ENCODE data around the gene ADAMTS2.
"Not testable (repeated sequence)": the region's sequence is repeated elsewhere in the genome, so short reads cannot be mapped to it uniquely, and the experiment has no call there.

Gene ADAMTS2

GRCh38 chr5:179325296-179326031 is 19.8 kb downstream of the ADAMTS2 start:
- DNase-seq (ENCODE audit: extremely low spot score): no peak

GRCh38 chr5:179324760-179325295 is 20.4 kb downstream of the ADAMTS2 start:
- CTCF ChIA-PET: interaction anchor here (0.6 kb wide), 1 partner anchor 9 kb away, joined by 3 read pairs; no protein-coding TSS in a partner anchor
- no peak for DNase-seq (ENCODE audit: extremely low spot score)
- TF ChIP-seq SP1 (IDR thresholded peaks at IDR 0.05): no peak
- no peak for TF ChIP-seq TARDBP (IDR thresholded peaks at IDR 0.05)
- TF ChIP-seq ZNF384 (IDR thresholded peaks at IDR 0.05): no peak
- TF ChIP-seq HDGF (IDR thresholded peaks at IDR 0.05; ENCODE audit: borderline replicate concordance): no peak
- no peak for TF ChIP-seq FOXK2 (IDR thresholded peaks at IDR 0.05)
- TF ChIP-seq ELF4 (IDR thresholded peaks at IDR 0.05): no peak
- TF ChIP-seq, protein P1, sequence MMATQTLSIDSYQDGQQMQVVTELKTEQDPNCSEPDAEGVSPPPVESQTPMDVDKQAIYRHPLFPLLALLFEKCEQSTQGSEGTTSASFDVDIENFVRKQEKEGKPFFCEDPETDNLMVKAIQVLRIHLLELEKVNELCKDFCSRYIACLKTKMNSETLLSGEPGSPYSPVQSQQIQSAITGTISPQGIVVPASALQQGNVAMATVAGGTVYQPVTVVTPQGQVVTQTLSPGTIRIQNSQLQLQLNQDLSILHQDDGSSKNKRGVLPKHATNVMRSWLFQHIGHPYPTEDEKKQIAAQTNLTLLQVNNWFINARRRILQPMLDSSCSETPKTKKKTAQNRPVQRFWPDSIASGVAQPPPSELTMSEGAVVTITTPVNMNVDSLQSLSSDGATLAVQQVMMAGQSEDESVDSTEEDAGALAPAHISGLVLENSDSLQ (IDR thresholded peaks at IDR 0.05): no peak
- TF ChIP-seq ARNT (IDR thresholded peaks at IDR 0.05): no peak
- TF ChIP-seq SUZ12 (IDR thresholded peaks at IDR 0.05): no peak
- no peak for TF ChIP-seq FOXA1 (IDR thresholded peaks at IDR 0.05)
- no peak for TF ChIP-seq L3MBTL2 (conservative IDR thresholded peaks at IDR 0.05)
- no peak for TF ChIP-seq FOXM1 (IDR thresholded peaks at IDR 0.05; ENCODE audit: borderline replicate concordance)
- POLR2A ChIA-PET: no interaction called here

More at GRCh38 chr5:179325296-179326031, 19.8 kb downstream of the ADAMTS2 start:
- POLR2A ChIA-PET: no interaction called here
- CTCF ChIA-PET: interaction anchor here (0.6 kb wide), 1 partner anchor 10 kb away, joined by 3 read pairs; no protein-coding TSS in a partner anchor
- TF ChIP-seq, protein P1 (IDR thresholded peaks at IDR 0.05): no peak
- TF ChIP-seq NFRKB (IDR thresholded peaks at IDR 0.05) (no peak), FOXK2 (IDR thresholded peaks at IDR 0.05) (no peak), CTBP1 (IDR thresholded peaks at IDR 0.05; ENCODE audit: borderline replicate concordance) (no peak), LEF1 (IDR thresholded peaks at IDR 0.05; ENCODE audit: borderline replicate concordance) (no peak), ZNF384 (IDR thresholded peaks at IDR 0.05) (no peak), FOXA1 (IDR thresholded peaks at IDR 0.05) (no peak), ELF4 (IDR thresholded peaks at IDR 0.05) (no peak), L3MBTL2 (conservative IDR thresholded peaks at IDR 0.05) (no peak), FOXM1 (IDR thresholded peaks at IDR 0.05; ENCODE audit: borderline replicate concordance) (no peak), SUZ12 (IDR thresholded peaks at IDR 0.05) (no peak)

DNA sequence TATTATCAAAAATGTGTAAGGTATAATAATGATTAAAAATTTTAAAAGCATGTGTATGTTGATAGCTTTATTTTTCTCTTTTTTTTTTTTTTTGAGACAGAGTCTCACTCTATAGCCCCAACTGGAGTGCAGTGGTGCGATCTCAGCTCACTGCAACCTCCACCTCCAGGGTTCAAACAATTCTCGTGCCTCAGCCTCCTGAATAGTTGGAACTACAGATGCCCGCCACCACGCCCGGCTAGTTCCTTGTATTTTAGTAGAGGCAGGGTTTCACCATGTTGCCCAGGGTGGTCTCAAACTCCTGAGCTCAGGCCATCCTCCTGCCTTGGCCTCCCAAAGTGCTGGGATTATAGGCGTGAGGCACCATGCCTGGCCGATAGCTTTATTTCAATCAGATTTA is 20.9 kb downstream of the ADAMTS2 start:
- CTCF ChIA-PET; DNase-seq (ENCODE audit: extremely low spot score); POLR2A ChIA-PET: not testable (repeated sequence)

DNA sequence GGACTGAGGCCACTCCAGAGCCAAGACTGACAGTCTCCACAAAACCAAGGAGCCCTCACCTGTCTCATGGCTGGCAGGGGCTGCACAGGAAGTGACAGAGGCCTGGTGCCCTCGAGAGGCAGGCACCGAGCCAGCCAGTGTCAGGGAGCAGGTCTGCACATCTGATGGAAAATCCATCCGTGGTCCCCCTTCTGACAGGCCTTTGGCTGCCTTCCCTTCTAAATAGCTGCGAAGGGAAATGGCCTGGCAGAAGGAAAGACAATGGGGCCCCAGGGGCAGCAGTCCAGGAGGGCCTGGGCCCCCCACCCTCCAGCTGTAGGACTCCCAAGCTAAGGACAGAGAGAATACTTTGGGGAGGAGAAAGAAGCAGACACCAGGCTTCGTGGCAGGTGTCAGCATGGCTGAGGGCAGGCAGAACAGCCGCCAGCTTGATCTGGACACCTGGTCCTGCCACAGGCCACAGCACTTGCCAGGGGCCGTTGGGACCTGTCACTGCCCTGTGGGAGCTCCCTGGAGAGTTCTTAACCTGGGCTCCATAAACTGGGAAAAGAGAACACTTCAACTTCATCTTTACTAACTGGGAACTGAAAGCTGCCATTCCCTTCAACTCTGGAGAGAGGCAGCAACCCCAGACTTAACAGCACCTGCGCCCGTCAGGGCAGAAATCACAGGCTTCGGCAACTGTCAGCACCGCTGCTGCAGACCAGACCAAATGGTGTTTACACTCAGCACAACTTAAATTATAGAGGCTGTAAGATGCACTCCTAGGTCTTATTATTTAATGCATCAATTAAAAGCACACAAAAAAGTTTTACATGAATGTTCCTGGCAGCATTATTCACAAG is 22.0 kb downstream of the ADAMTS2 start:
- CTCF ChIA-PET: no interaction called here

DNA sequence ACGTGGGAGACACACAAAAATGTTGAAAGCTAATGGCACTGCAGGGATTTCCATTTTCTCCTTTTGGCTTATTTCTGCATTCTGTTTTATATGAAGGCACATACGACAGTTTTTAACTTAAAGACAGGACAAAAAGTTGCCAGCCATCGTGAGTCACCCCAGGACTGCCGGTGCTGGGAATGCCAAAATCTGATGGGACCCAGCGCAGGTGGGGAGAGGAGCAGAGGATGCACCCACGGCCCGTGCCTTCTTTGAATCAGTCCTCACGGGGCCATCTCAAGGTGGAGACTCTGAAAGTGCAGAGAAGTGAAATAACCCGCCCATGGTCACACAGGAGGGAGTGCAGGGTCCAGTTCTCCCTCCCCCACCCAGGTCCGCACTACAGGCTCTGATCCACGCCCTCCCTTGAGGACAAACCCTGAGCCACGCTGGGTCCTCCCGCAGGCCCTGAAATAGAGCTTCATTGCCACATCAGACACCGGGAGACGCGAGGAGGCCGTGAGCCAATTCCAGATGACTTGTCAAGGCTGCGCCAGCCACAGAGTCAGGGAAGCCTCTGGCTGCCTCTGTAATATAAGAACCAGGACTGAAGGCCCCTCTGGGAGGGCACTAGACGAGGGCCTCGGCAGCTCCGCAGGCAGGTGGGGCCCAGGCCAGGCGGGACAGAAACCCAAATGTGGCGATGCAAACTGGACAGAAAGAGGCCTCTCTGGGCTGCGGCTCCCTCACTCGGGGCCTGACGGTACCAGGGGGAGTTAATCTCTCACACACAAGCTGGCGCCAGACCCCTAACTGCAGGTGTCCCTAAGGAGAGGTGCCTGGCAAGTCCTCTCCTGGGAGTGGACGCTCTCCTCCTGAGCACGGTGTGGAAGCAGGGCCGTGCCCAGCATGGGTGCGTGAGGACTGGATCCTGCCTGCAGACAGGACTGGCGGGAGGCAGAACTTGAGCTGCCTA is 22.9 kb downstream of the ADAMTS2 start:
- no peak for DNase-seq (ENCODE audit: extremely low spot score)
- CTCF ChIA-PET: no interaction called here
- TF ChIP-seq FOXA1 (IDR thresholded peaks at IDR 0.05): no peak
- TF ChIP-seq SUZ12 (IDR thresholded peaks at IDR 0.05): no peak
- TF ChIP-seq CTBP1 (IDR thresholded peaks at IDR 0.05; ENCODE audit: borderline replicate concordance): no peak
- no peak for TF ChIP-seq FOXM1 (IDR thresholded peaks at IDR 0.05; ENCODE audit: borderline replicate concordance)
- no peak for TF ChIP-seq TARDBP (IDR thresholded peaks at IDR 0.05)
- TF ChIP-seq LEF1 (IDR thresholded peaks at IDR 0.05; ENCODE audit: borderline replicate concordance): no peak
- TF ChIP-seq NFRKB (IDR thresholded peaks at IDR 0.05): no peak
- TF ChIP-seq ZNF384 (IDR thresholded peaks at IDR 0.05): no peak
- TF ChIP-seq, protein P1 (IDR thresholded peaks at IDR 0.05): no peak
- no peak for TF ChIP-seq HDGF (IDR thresholded peaks at IDR 0.05; ENCODE audit: borderline replicate concordance)
- TF ChIP-seq SP1 (IDR thresholded peaks at IDR 0.05): no peak
- TF ChIP-seq L3MBTL2 (conservative IDR thresholded peaks at IDR 0.05): no peak
- no peak for TF ChIP-seq ELF4 (IDR thresholded peaks at IDR 0.05)
- no peak for TF ChIP-seq BHLHE40 (IDR thresholded peaks at IDR 0.05; ENCODE audit: borderline replicate concordance)
- POLR2A ChIA-PET: no interaction called here

More for the DNA sequence above, 22.0 kb downstream of the ADAMTS2 start:
- TF ChIP-seq BHLHE40 (IDR thresholded peaks at IDR 0.05; ENCODE audit: borderline replicate concordance) (no peak), L3MBTL2 (conservative IDR thresholded peaks at IDR 0.05) (no peak), LEF1 (IDR thresholded peaks at IDR 0.05; ENCODE audit: borderline replicate concordance) (no peak), HDGF (IDR thresholded peaks at IDR 0.05; ENCODE audit: borderline replicate concordance) (no peak), FOXM1 (IDR thresholded peaks at IDR 0.05; ENCODE audit: borderline replicate concordance) (no peak), ARNT (IDR thresholded peaks at IDR 0.05) (no peak)
- TF ChIP-seq, protein P1 (IDR thresholded peaks at IDR 0.05): no peak
- POLR2A ChIA-PET: no interaction called here
- DNase-seq (ENCODE audit: extremely low spot score): no peak
